Body of pancreas (tissue), 4 donors: ENCODE measurements around the gene PRR5L.

Source experiments
- CTCF ChIP-seq, 7 experiments: fragments of 450-650 bp in 4 of 7; fragments of 200-600 bp in 3 of 7; sonication (generic) in 3 of 7; IDR thresholded peaks; one replicate each; pipeline ENCODE4 v1.5.1; 2016 to 2019; ENCODE audit warnings: antibody characterized with exemption in 7 of 7
- POLR2A ChIP-seq, 3 donors: fragments of 450-650 bp; IDR thresholded peaks; one replicate each; pipeline ENCODE4 v1.6.1; 2016; ENCODE audit warnings: antibody characterized with exemption in 3 of 3, mild to moderate bottlenecking in 2 of 3

GRCh38 chr11:36278531-36279282, 17.4 kb upstream of the PRR5L start:
- no peak for TF ChIP-seq CTCF (IDR thresholded peaks at IDR 0.05)
- no peak for TF ChIP-seq POLR2A (IDR thresholded peaks at IDR 0.05)
